ENCODE measurements around the gene TSPAN9.

Gene TSPAN9

DNA sequence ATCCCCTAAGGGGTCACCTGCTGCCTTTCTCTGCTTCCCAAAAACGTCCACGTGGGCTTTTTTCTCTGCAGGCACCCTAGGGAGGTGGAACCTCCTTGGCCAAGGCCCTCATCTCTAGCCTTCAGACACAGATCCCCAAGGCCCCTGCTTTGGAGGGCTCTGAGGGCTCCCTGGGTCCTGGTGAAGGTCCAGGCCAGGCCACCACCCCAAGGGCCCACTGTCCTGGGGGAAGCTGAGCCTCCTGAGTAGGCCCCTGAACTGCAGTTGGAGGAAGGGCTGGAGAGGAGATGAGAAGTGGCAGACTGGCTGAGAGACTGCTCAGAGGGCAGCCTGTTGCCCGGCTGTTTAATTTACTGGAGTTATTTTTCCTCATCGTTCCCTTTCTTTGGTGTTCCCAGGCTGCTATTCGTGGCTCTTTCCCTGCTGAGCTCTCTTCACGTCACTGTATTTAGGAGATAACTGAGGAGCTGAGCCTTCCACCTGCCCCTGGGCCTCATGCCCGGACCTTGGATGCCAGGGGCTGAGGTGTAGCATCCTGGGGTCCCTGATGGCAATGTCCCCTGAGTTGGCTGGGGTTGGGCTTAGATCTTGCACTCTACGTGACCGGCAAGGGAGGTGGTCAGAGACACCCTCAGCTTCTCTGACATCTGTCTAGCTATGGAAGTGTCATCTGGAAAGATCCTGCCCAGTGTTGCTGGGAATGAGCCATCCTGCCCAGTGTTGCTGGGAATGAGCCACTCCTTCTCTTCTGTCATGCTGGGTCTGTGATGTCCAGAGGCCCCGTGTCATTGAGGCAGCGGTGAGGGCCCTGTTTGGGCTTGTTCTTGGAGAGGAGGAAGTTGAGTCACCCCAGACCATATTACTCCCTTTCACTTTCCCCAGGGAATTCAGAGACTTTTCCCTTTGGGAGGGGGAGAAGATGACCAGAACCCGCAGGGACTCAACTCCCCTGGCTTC, 139.8 kb downstream of the TSPAN9 start:
- Mint-ChIP-seq H3K36me3 (ENCODE audit: low read depth) (no peaks in the 10 kb centered on the region), H3K27me3 (no peaks in the 10 kb centered on the region), H3K9me3 (no peaks in the 10 kb centered on the region), H3K4me1 (ENCODE audit: low read depth) (no peaks in the 10 kb centered on the region), H3K27ac (no peak overlapping the region), H3K4me3 (no peak overlapping the region)

DNA sequence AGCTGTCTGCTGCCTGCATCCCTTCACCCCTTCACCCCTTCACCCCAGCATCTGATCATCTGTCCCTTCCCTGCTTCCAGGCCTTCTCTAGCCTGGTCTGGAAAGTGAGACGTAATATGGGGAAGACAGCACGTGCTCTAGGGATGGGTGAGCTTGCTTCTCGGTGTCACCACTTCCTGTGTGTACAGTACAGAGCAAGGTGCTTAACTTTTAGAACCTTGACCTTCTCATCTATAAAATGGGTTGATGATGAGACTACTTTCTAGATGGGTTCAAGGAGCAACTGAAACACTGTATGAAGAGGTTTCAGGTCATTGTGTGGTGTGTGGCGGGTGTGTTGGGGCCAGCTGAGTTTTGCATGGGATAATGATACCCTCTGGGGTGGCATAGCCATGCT, 140.5 kb downstream of the TSPAN9 start:
- H3K9me3 Mint-ChIP-seq, result no peaks in the 10 kb centered on the region
- H3K4me3 Mint-ChIP-seq, result no peak overlapping the region
- H3K27me3 Mint-ChIP-seq, result no peaks in the 10 kb centered on the region
- H3K27ac Mint-ChIP-seq, result no peak overlapping the region
- H3K4me1 Mint-ChIP-seq (ENCODE audit: low read depth), result no peaks in the 10 kb centered on the region
- H3K36me3 Mint-ChIP-seq (ENCODE audit: low read depth), result no peaks in the 10 kb centered on the region

DNA sequence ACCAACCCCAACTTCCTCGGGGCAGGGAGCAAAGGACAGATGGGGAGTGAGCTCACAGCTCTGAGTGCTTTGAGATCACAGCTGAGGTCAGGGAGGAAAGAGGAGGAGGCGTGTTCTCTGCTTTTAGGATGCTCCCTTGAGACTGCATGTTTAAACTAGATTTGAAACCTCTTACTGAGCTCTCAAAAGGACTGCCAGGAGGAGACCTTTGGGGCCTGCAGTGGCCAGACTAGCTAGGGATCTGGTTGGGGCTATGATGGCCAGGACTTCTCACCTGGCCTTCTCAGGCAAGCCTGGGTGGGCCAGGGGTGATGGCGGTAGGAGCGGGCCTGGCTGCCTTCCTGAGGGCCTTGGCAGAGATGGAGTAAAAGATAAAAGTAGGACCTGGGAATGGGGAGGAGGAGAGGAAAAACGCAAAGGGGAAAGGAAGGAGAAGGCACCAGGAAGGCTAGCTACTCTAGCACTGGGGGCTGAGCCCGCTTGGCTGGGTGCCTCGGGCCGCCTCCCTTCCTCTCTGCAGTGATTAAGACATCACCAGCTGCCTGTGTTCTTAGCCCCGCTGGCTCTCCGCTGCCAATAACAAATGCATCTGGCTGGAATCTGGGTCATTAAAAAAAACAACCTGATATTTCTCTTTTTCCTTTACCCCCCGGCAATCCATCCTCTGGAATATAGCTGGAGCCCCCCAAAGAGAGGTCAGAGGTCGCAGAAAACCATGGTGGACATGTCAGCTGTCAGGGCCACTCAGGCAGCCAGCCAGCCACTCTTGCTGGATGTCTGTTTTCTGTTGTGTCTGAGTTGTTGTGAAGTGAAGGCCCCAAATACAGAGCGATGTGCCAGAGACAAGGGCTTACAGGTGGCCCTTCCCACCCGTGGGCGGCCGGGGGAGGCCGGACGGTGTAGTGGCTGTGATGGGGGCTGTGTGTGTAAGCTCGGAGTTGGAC, 141.3 kb downstream of the TSPAN9 start:
- H3K4me1 Mint-ChIP-seq (ENCODE audit: low read depth), result no peaks in the 10 kb centered on the region
- H3K4me3 Mint-ChIP-seq, result no peak overlapping the region
- H3K27ac Mint-ChIP-seq, result no peak overlapping the region
- no peaks in the 10 kb centered on the region for H3K9me3 Mint-ChIP-seq
- H3K27me3 Mint-ChIP-seq, result no peaks in the 10 kb centered on the region
- H3K36me3 Mint-ChIP-seq (ENCODE audit: low read depth), result no peaks in the 10 kb centered on the region

GRCh38 chr12:3219233-3219632, 142.1 kb downstream of the TSPAN9 start:
- Mint-ChIP-seq H3K4me1 (ENCODE audit: low read depth) (no peaks in the 10 kb centered on the region), H3K9me3 (no peaks in the 10 kb centered on the region), H3K36me3 (ENCODE audit: low read depth) (no peaks in the 10 kb centered on the region), H3K27me3 (no peaks in the 10 kb centered on the region), H3K4me3 (no peak overlapping the region), H3K27ac (no peak overlapping the region)

DNA sequence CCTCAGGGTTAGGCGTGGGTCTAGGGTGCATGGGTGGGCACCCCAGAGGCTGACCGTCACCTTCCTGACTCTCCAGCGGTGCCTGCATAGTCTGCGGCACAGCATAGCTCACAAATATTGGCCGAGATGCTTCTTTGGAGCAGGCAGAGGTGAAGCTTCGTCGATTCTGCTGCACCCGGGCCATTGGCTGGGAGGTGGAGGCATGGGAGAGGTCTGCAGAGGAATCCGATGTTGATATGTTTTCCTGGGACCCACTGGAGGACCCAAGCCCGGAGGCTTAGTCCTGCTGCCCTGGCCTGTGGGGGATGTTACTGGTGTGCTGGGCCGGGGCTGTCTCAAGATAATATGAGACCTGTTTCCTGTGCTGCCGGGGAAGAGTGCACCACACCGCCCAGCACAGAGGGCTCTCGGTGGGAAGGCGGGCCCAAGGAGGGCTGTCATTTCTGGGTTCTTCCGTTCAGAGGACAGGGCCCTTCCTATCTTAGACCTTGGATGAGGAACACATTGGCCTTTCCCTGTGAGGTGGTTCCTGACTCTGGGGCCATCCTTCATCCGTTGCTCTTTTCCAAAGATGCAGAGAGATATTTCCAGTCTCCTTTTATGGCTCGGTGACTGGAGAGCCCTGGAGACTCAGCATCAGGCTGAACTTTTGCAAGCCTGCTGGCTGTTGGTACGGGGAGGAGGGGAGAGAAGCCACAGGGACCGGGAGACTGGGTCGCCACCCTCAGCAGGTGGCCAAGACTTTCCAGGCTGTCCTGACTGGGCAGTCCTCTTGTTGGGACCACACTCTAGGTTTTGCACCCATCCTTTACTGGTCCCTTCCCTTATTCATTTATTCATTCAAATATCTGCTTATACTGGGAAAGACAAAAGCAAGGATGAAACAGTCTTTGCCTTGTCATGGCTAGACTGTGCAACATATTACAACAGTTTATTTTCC, 143.5 kb downstream of the TSPAN9 start:
- H3K27ac Mint-ChIP-seq, result no peak overlapping the region
- H3K36me3 Mint-ChIP-seq (ENCODE audit: low read depth), result no peaks in the 10 kb centered on the region
- H3K4me3 Mint-ChIP-seq, result no peak overlapping the region
- no peaks in the 10 kb centered on the region for H3K27me3 Mint-ChIP-seq
- no peaks in the 10 kb centered on the region for H3K9me3 Mint-ChIP-seq
- peaks cover 4% of the 10 kb centered on the region for H3K4me1 Mint-ChIP-seq (ENCODE audit: low read depth)

- no peaks in the 10 kb centered on the region for H3K27me3 Mint-ChIP-seq
Measured at GRCh38 chr12:3222306-3222705, 145.1 kb downstream of the TSPAN9 start.

GRCh38 chr12:3222979-3223378, 145.8 kb downstream of the TSPAN9 start:
- Mint-ChIP-seq H3K4me3 (no peak overlapping the region), H3K27me3 (no peaks in the 10 kb centered on the region), H3K9me3 (no peaks in the 10 kb centered on the region), H3K4me1 (ENCODE audit: low read depth) (peaks cover 6% of the 10 kb centered on the region), H3K27ac (no peak overlapping the region), H3K36me3 (ENCODE audit: low read depth) (no peaks in the 10 kb centered on the region)

More at GRCh38 chr12:3222306-3222705, 145.1 kb downstream of the TSPAN9 start:
- Mint-ChIP-seq H3K36me3 (ENCODE audit: low read depth) (no peaks in the 10 kb centered on the region), H3K4me3 (no peak overlapping the region), H3K27ac (no peak overlapping the region), H3K9me3 (no peaks in the 10 kb centered on the region), H3K4me1 (ENCODE audit: low read depth) (peaks cover 6% of the 10 kb centered on the region)

GRCh38 chr12:3223601-3224529, 146.7 kb downstream of the TSPAN9 start:
- Mint-ChIP-seq H3K27ac (peak overlapping the region; percentile 28), H3K9me3 (no peaks in the 10 kb centered on the region), H3K4me1 (ENCODE audit: low read depth) (peaks cover 6% of the 10 kb centered on the region), H3K36me3 (ENCODE audit: low read depth) (no peaks in the 10 kb centered on the region), H3K4me3 (no peak overlapping the region), H3K27me3 (no peaks in the 10 kb centered on the region)

- H3K4me3 Mint-ChIP-seq, result no peak overlapping the region
- no peaks in the 10 kb centered on the region for H3K9me3 Mint-ChIP-seq
- H3K36me3 Mint-ChIP-seq (ENCODE audit: low read depth), result no peaks in the 10 kb centered on the region
- H3K27me3 Mint-ChIP-seq, result no peaks in the 10 kb centered on the region
- H3K27ac Mint-ChIP-seq, result no peak overlapping the region
- H3K4me1 Mint-ChIP-seq (ENCODE audit: low read depth), result peaks cover 9% of the 10 kb centered on the region
Measured at GRCh38 chr12:3224530-3224903, 147.3 kb downstream of the TSPAN9 start.

DNA sequence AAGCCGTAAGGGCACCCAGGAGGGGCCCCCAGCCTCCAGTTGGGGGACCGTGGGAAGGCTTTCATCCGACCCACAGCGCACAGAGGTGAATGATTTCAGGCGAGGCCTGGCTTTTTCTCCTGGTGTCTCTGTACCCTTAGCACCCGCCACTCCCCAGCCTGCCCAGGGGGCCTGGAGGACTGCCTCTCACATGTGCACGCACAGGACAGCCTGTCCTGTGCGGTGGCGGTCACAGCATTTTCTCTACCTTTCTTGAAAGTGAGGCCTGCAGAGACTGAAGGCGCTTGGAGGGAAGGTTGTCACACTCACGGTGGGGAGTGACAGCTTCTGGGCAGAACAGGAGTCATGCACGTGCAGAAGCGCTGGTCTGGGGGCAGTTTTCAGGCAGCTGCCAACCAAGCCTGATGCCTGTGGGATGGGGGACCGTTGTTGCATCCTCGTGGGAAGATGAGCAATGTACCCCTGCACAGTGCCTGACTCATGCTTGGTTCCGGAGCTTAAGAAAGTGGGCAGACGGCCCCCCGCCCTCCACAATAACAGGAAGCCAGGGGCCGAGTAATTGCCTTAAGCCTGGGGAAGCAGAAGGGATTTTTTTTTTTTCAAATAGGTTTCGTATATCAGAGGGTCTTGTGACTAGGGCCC, 148.1 kb downstream of the TSPAN9 start:
- peaks cover 9% of the 10 kb centered on the region for H3K4me1 Mint-ChIP-seq (ENCODE audit: low read depth)
- H3K4me3 Mint-ChIP-seq, result no peak overlapping the region
- no peaks in the 10 kb centered on the region for H3K27me3 Mint-ChIP-seq
- no peaks in the 10 kb centered on the region for H3K36me3 Mint-ChIP-seq (ENCODE audit: low read depth)
- H3K9me3 Mint-ChIP-seq, result no peaks in the 10 kb centered on the region
- H3K27ac Mint-ChIP-seq, result no peak overlapping the region

- H3K27ac Mint-ChIP-seq, result no peak overlapping the region
- no peaks in the 10 kb centered on the region for H3K9me3 Mint-ChIP-seq
- no peaks in the 10 kb centered on the region for H3K27me3 Mint-ChIP-seq
- peaks cover 9% of the 10 kb centered on the region for H3K4me1 Mint-ChIP-seq (ENCODE audit: low read depth)
- no peak overlapping the region for H3K4me3 Mint-ChIP-seq
- H3K36me3 Mint-ChIP-seq (ENCODE audit: low read depth), result no peaks in the 10 kb centered on the region
Measured at GRCh38 chr12:3225796-3226180, 148.6 kb downstream of the TSPAN9 start.

- Mint-ChIP-seq H3K4me3 (no peak overlapping the region), H3K36me3 (ENCODE audit: low read depth) (no peaks in the 10 kb centered on the region), H3K27ac (no peak overlapping the region), H3K4me1 (ENCODE audit: low read depth) (peaks cover 9% of the 10 kb centered on the region), H3K27me3 (no peaks in the 10 kb centered on the region), H3K9me3 (no peaks in the 10 kb centered on the region)
Measured at GRCh38 chr12:3226264-3226663, 149.1 kb downstream of the TSPAN9 start.

Measured in stimulated activated naive CD8-positive, alpha-beta T cell treated with anti-CD3 and anti-CD28 coated beads, Interleukin-15, Interleukin-2, amounts not matched to agents 100 ng/mL and 50 ng/mL, for 24 hours (primary cell).